ENCODE data around the gene ZNF362. TPM values are rescaled to one million over a fixed set of nuclear protein-coding genes. Genes with fewer than 3 reads are reported as not detected.

ZNF362 gene
- total RNA-seq, 6 experiments from 2014 or later, result 15.3 to 19.6 (median 17.0) TPM

- H3K27ac Mint-ChIP-seq, result no peak overlapping the region
- no peaks in the 10 kb centered on the region; the same call in 1 of the 2 replicates for H3K27me3 Mint-ChIP-seq (ENCODE audit: insufficient read depth)
- DNase-seq, result no peak
- H3K36me3 Mint-ChIP-seq (ENCODE audit: low read depth), result peaks cover 8% of the 10 kb centered on the region
- H3K4me3 Mint-ChIP-seq, result no peak overlapping the region
- no peaks in the 10 kb centered on the region for H3K4me1 Mint-ChIP-seq (ENCODE audit: low read depth)
- TF ChIP-seq CTCF (IDR thresholded peaks at IDR 0.05), result no peak
- no peaks in the 10 kb centered on the region for H3K9me3 Mint-ChIP-seq
These were observed 26.5 kb downstream of the ZNF362 start for GRCh38 chr1:33282791-33283190.

- no peak for DNase-seq
- no peaks in the 10 kb centered on the region for H3K9me3 Mint-ChIP-seq
- no peak for TF ChIP-seq CTCF (IDR thresholded peaks at IDR 0.05)
- no peaks in the 10 kb centered on the region; the same call in 1 of the 2 replicates for H3K27me3 Mint-ChIP-seq (ENCODE audit: insufficient read depth)
- H3K36me3 Mint-ChIP-seq (ENCODE audit: low read depth), result peaks cover 11% of the 10 kb centered on the region
- H3K27ac Mint-ChIP-seq, result no peak overlapping the region
- no peak overlapping the region for H3K4me3 Mint-ChIP-seq
- H3K4me1 Mint-ChIP-seq (ENCODE audit: low read depth), result no peaks in the 10 kb centered on the region
These were observed 27.8 kb downstream of the ZNF362 start for GRCh38 chr1:33284049-33284448.

- Mint-ChIP-seq H3K9me3 (no peaks in the 10 kb centered on the region), H3K27me3 (ENCODE audit: insufficient read depth) (no peaks in the 10 kb centered on the region), H3K27ac (no peak overlapping the region), H3K36me3 (ENCODE audit: low read depth) (peaks cover 18% of the 10 kb centered on the region), H3K4me1 (ENCODE audit: low read depth) (no peaks in the 10 kb centered on the region), H3K4me3 (no peak overlapping the region)
- no peak for DNase-seq
- no peak for TF ChIP-seq CTCF (IDR thresholded peaks at IDR 0.05)
These were observed 30.3 kb downstream of the ZNF362 start for GRCh38 chr1:33286451-33287185.

GRCh38 chr1:33287317-33287716, 31.0 kb downstream of the ZNF362 start:
- no peaks in the 10 kb centered on the region for H3K9me3 Mint-ChIP-seq
- no peaks in the 10 kb centered on the region for H3K4me1 Mint-ChIP-seq (ENCODE audit: low read depth)
- no peak for DNase-seq
- no peaks in the 10 kb centered on the region for H3K27me3 Mint-ChIP-seq (ENCODE audit: insufficient read depth)
- H3K36me3 Mint-ChIP-seq (ENCODE audit: low read depth), result peaks cover 11% of the 10 kb centered on the region
- no peak overlapping the region for H3K27ac Mint-ChIP-seq
- no peak overlapping the region for H3K4me3 Mint-ChIP-seq
- TF ChIP-seq CTCF (IDR thresholded peaks at IDR 0.05), result no peak

- H3K4me3 Mint-ChIP-seq, result no peak overlapping the region
- no peaks in the 10 kb centered on the region; the same call in 1 of the 2 replicates for H3K4me1 Mint-ChIP-seq (ENCODE audit: low read depth)
- no peak overlapping the region for H3K27ac Mint-ChIP-seq
- no peak for DNase-seq
- no peak for TF ChIP-seq CTCF (IDR thresholded peaks at IDR 0.05)
- peaks cover 11% of the 10 kb centered on the region for H3K36me3 Mint-ChIP-seq (ENCODE audit: low read depth)
- H3K9me3 Mint-ChIP-seq, result no peaks in the 10 kb centered on the region
- no peaks in the 10 kb centered on the region; the same call in 1 of the 2 replicates for H3K27me3 Mint-ChIP-seq (ENCODE audit: insufficient read depth)
These were observed 32.9 kb downstream of the ZNF362 start for GRCh38 chr1:33288976-33289857.
